EL (cell line): Measurements from ENCODE around the gene VWDE.
"Not testable (repeated sequence)": the region's sequence is repeated elsewhere in the genome, so short reads cannot be mapped to it uniquely, and the experiment has no call there.

Experiments
- DNase-seq: peaks from one replicate; pipeline ENCODE4 v3.0.0-alpha.2; 2016

The VWDE gene

GRCh38 chr7:12401538-12402364 lies 1.9 kb downstream of the VWDE start:
- no peak for DNase-seq

GRCh38 chr7:12398186-12398585 lies 5.5 kb downstream of the VWDE start:
- DNase-seq = no peak

- DNase-seq = no peak
Observed at GRCh38 chr7:12397671-12398070, 6.0 kb downstream of the VWDE start.

- DNase-seq = not testable (repeated sequence)
Observed at GRCh38 chr7:12396670-12397069, 7.0 kb downstream of the VWDE start.

- DNase-seq = no peak
Observed at GRCh38 chr7:12391922-12392615, 11.6 kb downstream of the VWDE start.

GRCh38 chr7:12389089-12389700 lies 14.5 kb downstream of the VWDE start:
- DNase-seq = peak; percentile 53

GRCh38 chr7:12386313-12386740 lies 17.3 kb downstream of the VWDE start:
- DNase-seq = no peak

- DNase-seq = no peak
Observed at GRCh38 chr7:12385364-12385786, 18.3 kb downstream of the VWDE start.

- DNase-seq = no peak
Observed at GRCh38 chr7:12383377-12383776, 20.3 kb downstream of the VWDE start.

GRCh38 chr7:12378389-12378788 lies 25.3 kb downstream of the VWDE start:
- no peak for DNase-seq

GRCh38 chr7:12377406-12377805 lies 26.3 kb downstream of the VWDE start:
- DNase-seq = no peak

GRCh38 chr7:12373580-12374263 lies 29.9 kb downstream of the VWDE start:
- no peak for DNase-seq

- DNase-seq = no peak
Observed at GRCh38 chr7:12370249-12370648, 33.4 kb downstream of the VWDE start.

- no peak for DNase-seq
Observed at GRCh38 chr7:12369756-12370155, 33.9 kb downstream of the VWDE start.

GRCh38 chr7:12369072-12369471 lies 34.6 kb downstream of the VWDE start:
- DNase-seq = no peak

GRCh38 chr7:12360948-12361347 lies 42.7 kb downstream of the VWDE start:
- DNase-seq = no peak

GRCh38 chr7:12358694-12359093 lies 45.0 kb downstream of the VWDE start:
- no peak for DNase-seq

- DNase-seq = no peak
Observed at GRCh38 chr7:12357508-12357907, 46.2 kb downstream of the VWDE start.

- DNase-seq = no peak
Observed at GRCh38 chr7:12351843-12352242, 51.8 kb downstream of the VWDE start.

- no peak for DNase-seq
Observed at GRCh38 chr7:12350971-12351370, 52.7 kb downstream of the VWDE start.

- no peak for DNase-seq
Observed at GRCh38 chr7:12337095-12337494, 66.6 kb downstream of the VWDE start.

GRCh38 chr7:12328888-12329770 lies 74.5 kb downstream of the VWDE start:
- no peak for DNase-seq
